NCI-H2196 treated with DMSO at 0.1 percent for 48 hours (cell line): ENCODE results near the gene BCL2.
"Not testable (repeated sequence)": the region's sequence is repeated elsewhere in the genome, so short reads cannot be mapped to it uniquely, and the experiment has no call there.

ENCODE experiments used
- DNase-seq: peaks from one replicate; lab custom pipeline; 2025; ENCODE audit not compliant: unreplicated experiment; lab: John Stamatoyannopoulos, UW

The BCL2 gene

GRCh38 chr18:63319383-63320122, at the start of gene BCL2:
Gene BCL2, minus strand, starts transcription at chr18:63319769.
- no peak for DNase-seq

- no peak for DNase-seq
Measured at GRCh38 chr18:63368611-63369010, 49.0 kb upstream of the BCL2 start.

GRCh38 chr18:63367053-63367953, 47.7 kb upstream of the BCL2 start, which contains the start of gene KDSR:
Gene KDSR, minus strand, starts transcription at chr18:63367206. Its CDS starts 88 bp downstream, at chr18:63367118.
- DNase-seq: peak; percentile 93

- no peak for DNase-seq
Measured at GRCh38 chr18:63366213-63367052, 46.9 kb upstream of the BCL2 start.

- no peak for DNase-seq
Measured at GRCh38 chr18:63365876-63366212, 46.3 kb upstream of the BCL2 start.

GRCh38 chr18:63363951-63364350, 44.4 kb upstream of the BCL2 start:
- DNase-seq: no peak

- DNase-seq: not testable (repeated sequence)
Measured at GRCh38 chr18:63363420-63363819, 43.9 kb upstream of the BCL2 start.

- no peak for DNase-seq
Measured at GRCh38 chr18:63356272-63356896, 36.8 kb upstream of the BCL2 start.

- no peak for DNase-seq
Measured at GRCh38 chr18:63350230-63350629, 30.7 kb upstream of the BCL2 start.

- DNase-seq: no peak
Measured at GRCh38 chr18:63348508-63349136, 29.1 kb upstream of the BCL2 start.

GRCh38 chr18:63346480-63347183, 27.1 kb upstream of the BCL2 start:
- no peak for DNase-seq

GRCh38 chr18:63346031-63346430, 26.5 kb upstream of the BCL2 start:
- DNase-seq: no peak

- DNase-seq: no peak
Measured at GRCh38 chr18:63344918-63345317, 25.3 kb upstream of the BCL2 start.

GRCh38 chr18:63344263-63344662, 24.7 kb upstream of the BCL2 start:
- DNase-seq: no peak

GRCh38 chr18:63342206-63342605, 22.6 kb upstream of the BCL2 start:
- no peak for DNase-seq

- DNase-seq: peak; percentile 9
Measured at GRCh38 chr18:63339920-63340484, 20.4 kb upstream of the BCL2 start.

- DNase-seq: no peak
Measured at GRCh38 chr18:63336366-63337099, 17.0 kb upstream of the BCL2 start.

GRCh38 chr18:63331105-63331504, 11.5 kb upstream of the BCL2 start:
- DNase-seq: no peak
